GM12875 (cell line): ENCODE measurements around the gene FBXO15.

ENCODE experiments used
- H3K4me3 ChIP-seq: one replicate; pipeline ENCODE4 v1.5.1; 2011; ENCODE audit warnings: low read depth, low read length, control low read depth
- CTCF ChIP-seq: IDR thresholded peaks from 2 replicates; pipeline ENCODE4 v1.5.1; 2011; ENCODE audit warnings: low read depth, mild to moderate bottlenecking, control low read depth, inconsistent platforms, low read length, moderate library complexity, borderline replicate concordance; ENCODE audit not compliant: insufficient read depth

The FBXO15 gene

GRCh38 chr18:74050807-74051206, 96.8 kb downstream of the FBXO15 start:
- H3K4me3 ChIP-seq = no peak overlapping the region
- no peak for TF ChIP-seq CTCF

DNA sequence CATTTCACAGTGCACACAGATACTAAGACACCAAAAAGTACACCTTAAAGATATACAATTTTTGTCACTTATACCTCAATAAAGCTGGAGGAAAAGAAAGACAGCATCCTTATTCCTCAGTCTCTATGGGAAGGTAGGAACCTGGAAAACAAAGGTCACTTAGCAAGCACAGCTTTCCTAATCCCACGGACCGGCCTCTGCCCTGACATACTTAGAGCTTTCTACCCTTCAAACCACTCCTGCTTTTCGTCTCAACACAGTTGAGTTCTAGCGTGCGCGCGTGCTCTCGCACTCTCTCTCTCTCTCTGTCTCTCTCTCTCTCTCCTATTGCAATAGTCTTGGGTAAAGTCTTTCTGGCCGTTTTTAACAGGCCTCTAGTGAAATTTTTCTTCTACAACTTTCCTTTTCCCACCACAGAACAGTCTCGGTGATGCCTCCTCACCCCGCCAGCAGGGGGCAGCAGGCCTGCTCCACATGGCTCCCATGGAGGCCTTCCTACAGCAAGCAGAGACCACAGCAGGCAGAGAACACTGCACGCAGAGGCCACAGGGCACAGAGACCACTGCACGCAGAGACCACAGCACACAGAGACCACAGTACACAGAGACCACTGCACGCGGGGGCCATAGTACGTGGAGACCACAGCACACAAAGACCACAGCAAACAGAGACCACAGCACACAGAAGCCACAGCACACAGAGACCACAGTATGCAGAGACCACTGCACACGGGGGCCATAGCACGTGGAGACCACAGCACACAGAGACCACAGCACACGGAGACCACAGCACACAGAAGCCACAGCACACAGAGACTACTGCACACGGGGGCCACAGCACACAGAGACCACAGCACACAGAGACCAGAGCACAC, 106.9 kb downstream of the FBXO15 start:
- no peak overlapping the region for H3K4me3 ChIP-seq
- peak; percentile 80 for TF ChIP-seq CTCF

GRCh38 chr18:74040008-74040407, 107.6 kb downstream of the FBXO15 start:
- no peak for TF ChIP-seq CTCF
- no peak overlapping the region for H3K4me3 ChIP-seq

DNA sequence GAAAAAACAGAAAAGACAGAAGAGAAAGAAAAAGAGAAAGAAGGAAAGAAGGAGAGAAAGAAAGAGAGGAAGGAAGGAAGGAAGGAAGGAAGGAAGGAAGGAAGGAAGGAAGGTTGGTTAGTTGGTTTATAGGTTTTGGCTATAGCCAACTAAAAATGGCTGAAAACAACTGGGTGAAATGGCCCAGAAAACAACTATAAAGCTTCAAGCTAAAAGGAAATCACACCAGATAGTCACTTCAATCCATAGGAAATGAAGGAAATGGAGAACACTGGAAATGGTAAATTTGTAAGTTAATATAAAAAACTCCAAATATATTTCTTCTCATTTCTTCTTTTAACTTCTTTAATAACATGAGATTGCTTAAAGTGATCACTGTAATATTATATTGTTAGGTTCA, 118.5 kb downstream of the FBXO15 start:
- H3K4me3 ChIP-seq = no peak overlapping the region
- TF ChIP-seq CTCF = no peak
